H1 (cell line): ENCODE measurements around the gene TP53I13. TPM values are rescaled to one million over a fixed set of nuclear protein-coding genes. Genes with fewer than 3 reads are reported as not detected.

Experiments used
- CTCF ChIA-PET: fragments of 300-600 bp; sonication (Branson Sonifier 250); formaldehyde crosslinking; loops from one replicate; lab custom pipeline; 2021; ENCODE audit not compliant: partially characterized antibody; lab: Charles Lee
- POLR2A ChIA-PET: fragments of 300-600 bp; sonication (Branson Sonifier 250); formaldehyde crosslinking; loops from one replicate; lab custom pipeline; 2021; ENCODE audit warnings: inconsistent platforms; ENCODE audit not compliant: partially characterized antibody; lab: Charles Lee
- DNase-seq, 2 experiments: peaks; one replicate each; pipeline versions ENCODE4 v3.0.0 to v3.0.0-alpha.2; 2010 to 2022; ENCODE audit warnings: low spot score in 2 of 2, low read depth in 1 of 2, mixed read lengths in 1 of 2
- FAIRE-seq: peaks from 2 replicates; lab custom pipeline; 2011; peaks lifted over from hg19 to GRCh38; lab: Jason Lieb, UNC
- H2AFZ ChIP-seq: 2 replicates; pipeline ENCODE4 v1.8.1; 2012; ENCODE audit warnings: low read length, inconsistent platforms
- H2AK5ac ChIP-seq: 2 replicates; pipeline ENCODE4 v1.6.1; 2013; ENCODE audit warnings: low read depth, low read length
- H2BK120ac ChIP-seq: replicated peaks from 2 replicates; pipeline ENCODE3; 2013; ENCODE audit warnings: low read depth, low read length, inconsistent platforms
- H2BK12ac ChIP-seq: 2 replicates; pipeline ENCODE4 v1.6.1; 2013; ENCODE audit warnings: low read depth, low read length
- H2BK15ac ChIP-seq: 2 replicates; pipeline ENCODE4 v1.6.1; 2013; ENCODE audit warnings: low read length
- H2BK20ac ChIP-seq: 2 replicates; pipeline ENCODE4 v1.6.1; 2013; ENCODE audit warnings: low read length
- H2BK5ac ChIP-seq: 2 replicates; pipeline ENCODE4 v1.6.1; 2013; ENCODE audit warnings: low read depth, low read length
- H3K14ac ChIP-seq: 2 replicates; pipeline ENCODE4 v1.6.1; 2013; ENCODE audit warnings: inconsistent platforms; ENCODE audit not compliant: insufficient read length
- H3K18ac ChIP-seq: 2 replicates; pipeline ENCODE4 v1.6.1; 2013; ENCODE audit warnings: low read length; ENCODE audit errors: extremely low read depth
- H3K23ac ChIP-seq: 2 replicates; pipeline ENCODE4 v1.6.1; 2013; ENCODE audit warnings: inconsistent platforms; ENCODE audit not compliant: insufficient read length
- H3K23me2 ChIP-seq: 2 replicates; pipeline ENCODE4 v1.6.1; 2013; ENCODE audit warnings: low read depth, low read length
- H3K27ac ChIP-seq: 2 replicates; pipeline ENCODE4 v1.6.1; 2011; ENCODE audit warnings: low read depth, low read length, inconsistent platforms
- H3K27me3 ChIP-seq, 4 experiments: replicated peaks in 1 of 4; 1 replicate in 1 of 4; 2 replicates in 3 of 4; pipeline versions ENCODE4 v1.6.1 to v1.8.1; 2011 to 2013; ENCODE audit warnings: low read length in 3 of 4, mild to moderate bottlenecking in 3 of 4, inconsistent platforms in 2 of 4, mixed read lengths in 2 of 4, moderate library complexity in 1 of 4; ENCODE audit not compliant: control insufficient read depth in 3 of 4, insufficient read depth in 3 of 4; ENCODE audit errors: extremely low read depth in 1 of 4
- H3K36me3 ChIP-seq, 4 experiments: 2 replicates each; pipeline versions ENCODE4 v1.6.1 to v1.8.1; 2011 to 2013; ENCODE audit warnings: mild to moderate bottlenecking in 4 of 4, low read length in 3 of 4, moderate library complexity in 2 of 4, control low read depth in 1 of 4, inconsistent platforms in 1 of 4; ENCODE audit not compliant: insufficient read depth in 4 of 4, control insufficient read depth in 2 of 4
- H3K4ac ChIP-seq: replicated peaks from 2 replicates; pipeline ENCODE3; 2013; ENCODE audit warnings: low read length, low read depth, mixed read lengths, inconsistent platforms; ENCODE audit not compliant: insufficient read length
- H3K4me1 ChIP-seq, 4 experiments: replicated peaks in 1 of 4; 1 replicate in 1 of 4; 2 replicates in 3 of 4; pipeline versions ENCODE4 v1.6.1 to v1.8.1; 2011 to 2013; ENCODE audit warnings: low read length in 3 of 4, inconsistent platforms in 2 of 4, mixed read lengths in 1 of 4; ENCODE audit not compliant: insufficient read depth in 4 of 4, control insufficient read depth in 3 of 4
- H3K4me2 ChIP-seq, 2 experiments: 2 replicates each; pipeline versions ENCODE4 v1.6.1 to v1.8.1; 2011 to 2013; ENCODE audit warnings: low read depth in 2 of 2, low read length in 2 of 2, control low read depth in 1 of 2, inconsistent platforms in 1 of 2, mild to moderate bottlenecking in 1 of 2; ENCODE audit not compliant: insufficient read depth in 1 of 2
- H3K4me3 ChIP-seq, 4 experiments: fragments of 200-600, 300-600 bp in 1 of 4; sonication (generic), shearing (Covaris generic), sonication (Bioruptor Twin) in 1 of 4; 2 replicates each; pipeline versions ENCODE4 v1.5.1 to v1.8.1; 2011 to 2016; ENCODE audit warnings: low read length in 4 of 4, low read depth in 3 of 4, control low read depth in 2 of 4, inconsistent platforms in 2 of 4, mild to moderate bottlenecking in 2 of 4, mixed read lengths in 1 of 4, moderate library complexity in 1 of 4; ENCODE audit not compliant: insufficient read depth in 2 of 4; ENCODE audit errors: extremely low read depth in 1 of 4
- H3K56ac ChIP-seq: replicated peaks from 2 replicates; pipeline ENCODE3; 2013; ENCODE audit warnings: low read depth, mild to moderate bottlenecking, mixed read lengths, low read length, inconsistent platforms; ENCODE audit not compliant: insufficient read length
- H3K79me1 ChIP-seq: 2 replicates; pipeline ENCODE4 v1.6.1; 2013; ENCODE audit warnings: low read depth, low read length, control low read depth
- H3K79me2 ChIP-seq, 2 experiments: 2 replicates each; pipeline versions ENCODE4 v1.6.1 to v1.8.1; 2012 to 2013; ENCODE audit warnings: low read length in 2 of 2, mild to moderate bottlenecking in 2 of 2, inconsistent platforms in 1 of 2; ENCODE audit not compliant: insufficient read depth in 2 of 2, control insufficient read depth in 1 of 2
- H3K9ac ChIP-seq, 4 experiments: replicated peaks in 1 of 4; 1 replicate in 1 of 4; 2 replicates in 3 of 4; pipeline versions ENCODE4 v1.6.1 to v1.8.1; 2011 to 2013; ENCODE audit warnings: low read depth in 3 of 4, low read length in 3 of 4, control low read depth in 2 of 4, mild to moderate bottlenecking in 2 of 4, moderate library complexity in 2 of 4, inconsistent platforms in 1 of 4; ENCODE audit errors: extremely low read depth in 1 of 4
- H3K9me3 ChIP-seq, 2 experiments: 2 replicates each; pipeline versions ENCODE4 v1.6.1 to v1.8.1; 2012 to 2013; ENCODE audit warnings: mild to moderate bottlenecking in 2 of 2, moderate library complexity in 2 of 2, control low read depth in 1 of 2, inconsistent platforms in 1 of 2, low read depth in 1 of 2, low read length in 1 of 2, mixed read lengths in 1 of 2; ENCODE audit not compliant: insufficient read depth in 2 of 2
- H4K20me1 ChIP-seq, 2 experiments: replicated peaks in 1 of 2; 2 replicates each; pipeline versions ENCODE3 to v1.8.1; 2011 to 2013; ENCODE audit warnings: inconsistent platforms in 2 of 2, low read length in 2 of 2, mild to moderate bottlenecking in 1 of 2; ENCODE audit not compliant: insufficient read depth in 2 of 2, control insufficient read depth in 1 of 2
- H4K5ac ChIP-seq: 2 replicates; pipeline ENCODE4 v1.6.1; 2013; ENCODE audit warnings: low read length, low read depth, mixed read lengths, inconsistent platforms; ENCODE audit not compliant: insufficient read length
- H4K8ac ChIP-seq: 2 replicates; pipeline ENCODE4 v1.8.0; 2013; ENCODE audit warnings: mild to moderate bottlenecking, moderate library complexity, low read length, inconsistent platforms; ENCODE audit not compliant: insufficient read depth; ENCODE audit errors: extremely low read depth
- H4K91ac ChIP-seq: replicated peaks from 2 replicates; pipeline ENCODE3; 2013; ENCODE audit warnings: low read length, mixed read lengths, inconsistent platforms; ENCODE audit not compliant: insufficient read length
- NANOG ChIP-seq: IDR thresholded peaks from 2 replicates; pipeline ENCODE4 v1.6.1; 2011; ENCODE audit warnings: low read length, low read depth, mild to moderate bottlenecking, inconsistent platforms; ENCODE audit not compliant: insufficient read depth, poor library complexity, severe bottlenecking
- POLR2AphosphoS5 ChIP-seq: IDR thresholded peaks from 2 replicates; pipeline ENCODE4 v1.6.1; 2011; ENCODE audit warnings: low read depth, low read length
- WGBS, 2 experiments: shearing (Covaris generic) in 1 of 2; methylation state at CpG; one replicate each; pipeline versions ENCODE4 v1.1.6 to v1.1.7; 2013 to 2015; ENCODE audit warnings: low lambda C conversion rate in 2 of 2, mixed read lengths in 2 of 2, inconsistent platforms in 1 of 2, low coverage in 1 of 2, missing lambda C conversion rate in 1 of 2; ENCODE audit not compliant: insufficient replicate concordance in 2 of 2, insufficient coverage in 1 of 2, insufficient read length in 1 of 2; ENCODE audit errors: extremely low coverage in 1 of 2, missing lambda C conversion rate in 1 of 2; 5-methylcytosine and 5-hydroxymethylcytosine counted together
- polyA plus RNA-seq, 7 experiments: library from polyadenylated mRNA; depleted of rRNA in 3 of 7; stranded (reverse) in 5 of 7; unstranded in 2 of 7; fragments of >200 nt in 5 of 7; fragments of 200-250 nt in 2 of 7; gene quantifications; 1 replicate in 5 of 7; 2 replicates in 1 of 7; 4 replicates in 1 of 7; pipeline versions ENCODE4 v1.2.1 to v1.2.3, GENCODE V29; 2011 to 2013; ENCODE audit warnings: missing spikeins in 2 of 7, mixed read lengths in 2 of 7
- total RNA-seq: library from RNA; stranded (reverse); fragmentation: NEBNext Ultra II Directional; extraction: Animal tissue kit (Norgen Biotek cat#: 25700); gene quantifications from 2 replicates; pipeline ENCODE4 v1.2.1, GENCODE V29; 2021

The TP53I13 gene
- total and polyA plus RNA-seq, 2 of the 8 experiments (the other 6 are each of a cell fraction or from before 2014, with no cell fraction given) = 22.4 to 35.7 TPM

- peaks cover 0 to 2% of the 10 kb centered on the region in 2 experiments for H4K20me1 ChIP-seq
- H3K27me3 ChIP-seq = peaks cover 11 to 28% (median 23%) of the 10 kb centered on the region in 4 experiments
- peaks cover 11% of the 10 kb centered on the region; the same call in 1 of the 2 replicates for H3K23me2 ChIP-seq
- no peak overlapping the region for H2AK5ac ChIP-seq
- no peak overlapping the region for H3K56ac ChIP-seq
- H2BK5ac ChIP-seq = no peak overlapping the region; the same call in 1 of the 2 replicates
- H3K79me2 ChIP-seq = no peaks in the 10 kb centered on the region
- no peak overlapping the region for H3K9ac ChIP-seq
- H3K9me3 ChIP-seq = no peaks in the 10 kb centered on the region
- no peak for DNase-seq
- no peaks in the 10 kb centered on the region for H3K36me3 ChIP-seq
- no peak overlapping the region for H4K91ac ChIP-seq
- TF ChIP-seq POLR2AphosphoS5 = no peak
- no peak for TF ChIP-seq NANOG
- CTCF ChIA-PET = interaction anchor here (0.7 to 3.2 kb wide), 5 partner anchors 9 to 374 kb away, joined by 3 to 15 read pairs (median 4); no protein-coding TSS in a partner anchor
- H3K18ac ChIP-seq = no peak overlapping the region
- H3K14ac ChIP-seq = no peak overlapping the region
- H3K79me1 ChIP-seq = no peaks in the 10 kb centered on the region
- no peak overlapping the region for H3K4me2 ChIP-seq
- POLR2A ChIA-PET = interaction anchor here (0.6 to 1.0 kb wide), 2 partner anchors 171 to 269 kb away, joined by 3 read pairs; partner anchors contain the start of gene TAOK1
- no peak overlapping the region for H2BK15ac ChIP-seq
- no peak overlapping the region for H3K4me3 ChIP-seq
- no peak overlapping the region for H3K4ac ChIP-seq
- no peak overlapping the region for H2BK12ac ChIP-seq
- FAIRE-seq = no peak
- no peak overlapping the region for H3K27ac ChIP-seq
- H3K23ac ChIP-seq = no peak overlapping the region
- no peak overlapping the region for H4K5ac ChIP-seq
- 89% methylated on average over 17 of the region's 17 CpGs; no CpG with 5 or more reads in 1 of the 2 experiments for WGBS, 2 experiments
- H3K4me1 ChIP-seq = peaks cover 0 to 7% (median 6%) of the 10 kb centered on the region in 4 experiments; a peak in 4 of 7 replicates
- no peak overlapping the region for H2BK120ac ChIP-seq
- H2BK20ac ChIP-seq = no peak overlapping the region
- H4K8ac ChIP-seq = no peak overlapping the region
- no peak overlapping the region for H2AFZ ChIP-seq
Measured at GRCh38 chr17:29561554-29562517, 6.7 kb upstream of the TP53I13 start.
